ENCODE data around the gene CDC20.

DNA sequence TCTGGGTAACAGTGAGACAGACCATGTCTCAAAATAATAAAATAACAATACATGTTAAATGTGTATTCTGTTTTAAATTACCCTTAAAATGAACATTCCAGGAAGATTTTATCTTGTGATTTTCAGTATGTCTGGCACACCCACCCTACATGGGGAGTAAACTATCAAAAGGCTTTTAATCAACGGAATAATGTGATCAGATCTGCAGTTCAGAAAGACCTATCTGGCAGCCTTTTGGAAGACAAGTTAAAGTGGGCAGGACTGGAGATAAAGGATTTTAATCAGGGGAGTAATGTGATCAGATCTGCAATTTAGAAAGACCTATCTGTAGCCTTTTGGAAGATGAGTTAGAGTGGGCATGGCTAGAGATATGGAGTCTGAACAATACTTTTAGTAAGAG, 20.7 kb downstream of the CDC20 start:
- no peak for TF ChIP-seq POLR2A (IDR thresholded peaks at IDR 0.05)
- no peak for TF ChIP-seq CTCF (IDR thresholded peaks at IDR 0.05)

Measured in adrenal gland (tissue), 5 donors.